Endodermal cell (in vitro differentiated cells): ENCODE data around the gene ATP4B. TPM values are rescaled to one million over a fixed set of nuclear protein-coding genes. Genes with fewer than 3 reads are reported as not detected.

ENCODE experiments used
- DNase-seq: peaks from one replicate; pipeline ENCODE4 v3.0.0-alpha.2; 2017
- H3K27ac ChIP-seq: 2 replicates; pipeline ENCODE4 v1.5.1; 2013; ENCODE audit warnings: mild to moderate bottlenecking, low read depth, low read length, moderate library complexity
- H3K27me3 ChIP-seq: 2 replicates; pipeline ENCODE4 v1.6.1; 2013; ENCODE audit warnings: mild to moderate bottlenecking, low read length, moderate library complexity; ENCODE audit not compliant: insufficient read depth, control insufficient read depth, poor library complexity, severe bottlenecking
- H3K36me3 ChIP-seq: 2 replicates; pipeline ENCODE4 v1.7.0; 2013; ENCODE audit warnings: mild to moderate bottlenecking, low read length, moderate library complexity; ENCODE audit not compliant: control insufficient read depth, insufficient read depth
- H3K4me1 ChIP-seq: one replicate; pipeline ENCODE4 v1.7.0; 2013; ENCODE audit warnings: low read length; ENCODE audit not compliant: control insufficient read depth, insufficient read depth
- H3K4me3 ChIP-seq: 2 replicates; pipeline ENCODE4 v1.5.1; 2013; ENCODE audit warnings: mild to moderate bottlenecking, low read length, moderate library complexity
- H3K9ac ChIP-seq: 2 replicates; pipeline ENCODE4 v1.6.1; 2013; ENCODE audit warnings: mild to moderate bottlenecking, low read length, moderate library complexity; ENCODE audit not compliant: poor library complexity, severe bottlenecking; ENCODE audit errors: extremely low read depth
- H3K9me3 ChIP-seq: 2 replicates; pipeline ENCODE4 v1.6.1; 2013; ENCODE audit warnings: mild to moderate bottlenecking, low read length, moderate library complexity; ENCODE audit not compliant: control insufficient read depth
- H3K27ac Mint-ChIP-seq: 2 replicates; pipeline ENCODE4 v1.8.0; 2020; ENCODE audit warnings: mixed read lengths
- H3K27me3 Mint-ChIP-seq: 2 replicates; pipeline ENCODE4 v1.8.0; 2021; ENCODE audit warnings: mild to moderate bottlenecking, mixed read lengths; ENCODE audit not compliant: insufficient read depth
- H3K36me3 Mint-ChIP-seq: 2 replicates; pipeline ENCODE4 v1.8.0; 2020; ENCODE audit warnings: low read depth, mixed read lengths
- H3K4me1 Mint-ChIP-seq: 2 replicates; pipeline ENCODE4 v1.8.0; 2020; ENCODE audit warnings: mixed read lengths
- H3K4me3 Mint-ChIP-seq: 2 replicates; pipeline ENCODE4 v1.8.0; 2020; ENCODE audit warnings: mild to moderate bottlenecking, moderate library complexity, mixed read lengths
- H3K9me3 Mint-ChIP-seq: 2 replicates; pipeline ENCODE4 v1.8.0; 2020; ENCODE audit warnings: mild to moderate bottlenecking, mixed read lengths
- WGBS, 2 experiments: methylation state at CpG; one replicate each; pipeline versions ENCODE4 v1.1.5 to v1.1.7; 2013; ENCODE audit warnings: missing lambda C conversion rate in 2 of 2, mixed read lengths in 1 of 2; ENCODE audit not compliant: insufficient coverage in 1 of 2, insufficient read length in 1 of 2; 5-methylcytosine and 5-hydroxymethylcytosine counted together
- long read RNA-seq, 4 experiments: library from polyadenylated mRNA in 2 of 4; library from RNA in 1 of 4; library from capped mRNA in 1 of 4; stranded (forward) in 3 of 4; unstranded in 1 of 4; transcript quantifications; one replicate each; pipeline ENCODE4 v2.0.0, GENCODE V29; 2020 to 2021; ENCODE audit warnings: inconsistent platforms in 1 of 4
- polyA plus RNA-seq, 2 experiments: library from polyadenylated mRNA; stranded (reverse); fragments of 50-300 nt; gene quantifications; one replicate each; pipeline ENCODE4 v1.2.3, GENCODE V29; 2013
- total RNA-seq, 2 donors: library from RNA; stranded (reverse); fragmentation: NEBNext Ultra II Directional in 1 of 2; extraction: Animal tissue kit (Norgen Biotek cat#: 25700) in 1 of 2; gene quantifications; 2 replicates in 1 of 2; 3 replicates in 1 of 2; pipeline ENCODE4 v1.2.1, GENCODE V29; 2021
- TF ChIP-seq, protein P1 (sequence below): fragments of 200-600 bp; sonication (generic); conservative IDR thresholded peaks from 2 replicates; pipeline ENCODE4 v1.5.0; 2021; ENCODE audit warnings: antibody characterized with exemption, mild to moderate bottlenecking

Gene ATP4B
- total RNA-seq, result not detected
- not detected for polyA plus RNA-seq (2013, experiment 1 of 2)
- not detected for polyA plus RNA-seq (2013, experiment 2 of 2)
- long read RNA-seq, experiment 1, result 0 reads
- long read RNA-seq, experiment 2, result 0 reads
- long read RNA-seq, experiment 3, result 0 reads
- long read RNA-seq, experiment 4, result 0 reads

DNA sequence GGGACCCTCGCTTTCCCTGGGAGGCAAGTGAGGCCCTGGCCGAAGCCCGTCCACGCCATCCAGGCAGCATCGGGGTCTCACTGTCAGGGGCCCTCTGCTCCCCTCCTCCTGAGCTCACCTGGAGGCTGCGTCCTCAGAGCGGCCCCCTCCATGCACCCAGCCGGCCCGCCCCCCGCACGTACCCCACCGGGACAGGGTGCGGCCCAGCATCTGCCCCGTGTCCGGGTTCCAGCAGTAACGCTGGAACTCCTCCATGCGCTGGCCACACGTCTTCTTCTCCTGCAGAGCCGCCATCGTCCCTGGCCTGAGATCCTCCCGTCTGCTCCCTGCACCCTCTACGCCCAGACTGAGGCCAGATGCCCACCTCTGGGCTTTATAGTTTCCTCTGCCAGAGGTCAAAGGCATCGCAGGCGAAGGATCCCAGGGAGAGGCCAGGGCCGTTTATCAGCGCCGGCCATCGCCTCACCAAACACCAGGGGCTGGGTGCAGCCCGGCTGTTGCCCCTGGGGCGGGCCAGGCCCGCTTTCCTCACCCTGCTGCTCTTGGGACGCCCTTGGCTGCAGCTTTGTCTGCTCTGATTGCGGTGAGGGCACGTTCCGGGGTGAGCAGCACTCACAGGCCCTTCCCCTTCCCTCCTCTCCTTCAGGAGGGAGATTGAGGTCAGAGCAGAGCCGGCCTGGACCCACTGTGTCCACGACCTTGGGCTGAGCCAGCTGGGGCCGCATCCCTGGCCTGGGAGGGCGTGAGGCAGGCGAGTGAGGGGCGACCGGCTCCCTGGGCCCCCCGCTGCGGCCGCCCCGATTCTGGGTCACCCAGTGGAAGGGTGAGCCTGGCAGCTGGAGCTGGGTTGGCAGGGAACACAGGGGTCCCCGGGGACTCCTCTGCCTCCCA is at the start of gene ATP4B:
Gene ATP4B, minus strand, starts transcription at position 348 of the 891 bp plus-strand sequence. Its CDS starts 54 bp downstream, at position 294.
- H3K4me3 Mint-ChIP-seq, result no peak within 1 kb of the TSS
- peaks cover 20% of the 10 kb centered on the region for H3K9me3 Mint-ChIP-seq
- no peaks in the 10 kb centered on the region for H3K27me3 ChIP-seq
- H3K27ac ChIP-seq, result no peak within 1 kb of the TSS
- no peak within 1 kb of the TSS for H3K4me3 ChIP-seq
- H3K9ac ChIP-seq, result no peak within 1 kb of the TSS
- no peaks in the 10 kb centered on the region for H3K4me1 ChIP-seq
- H3K27me3 Mint-ChIP-seq, result peaks cover 1% of the 10 kb centered on the region
- TF ChIP-seq, protein P1, sequence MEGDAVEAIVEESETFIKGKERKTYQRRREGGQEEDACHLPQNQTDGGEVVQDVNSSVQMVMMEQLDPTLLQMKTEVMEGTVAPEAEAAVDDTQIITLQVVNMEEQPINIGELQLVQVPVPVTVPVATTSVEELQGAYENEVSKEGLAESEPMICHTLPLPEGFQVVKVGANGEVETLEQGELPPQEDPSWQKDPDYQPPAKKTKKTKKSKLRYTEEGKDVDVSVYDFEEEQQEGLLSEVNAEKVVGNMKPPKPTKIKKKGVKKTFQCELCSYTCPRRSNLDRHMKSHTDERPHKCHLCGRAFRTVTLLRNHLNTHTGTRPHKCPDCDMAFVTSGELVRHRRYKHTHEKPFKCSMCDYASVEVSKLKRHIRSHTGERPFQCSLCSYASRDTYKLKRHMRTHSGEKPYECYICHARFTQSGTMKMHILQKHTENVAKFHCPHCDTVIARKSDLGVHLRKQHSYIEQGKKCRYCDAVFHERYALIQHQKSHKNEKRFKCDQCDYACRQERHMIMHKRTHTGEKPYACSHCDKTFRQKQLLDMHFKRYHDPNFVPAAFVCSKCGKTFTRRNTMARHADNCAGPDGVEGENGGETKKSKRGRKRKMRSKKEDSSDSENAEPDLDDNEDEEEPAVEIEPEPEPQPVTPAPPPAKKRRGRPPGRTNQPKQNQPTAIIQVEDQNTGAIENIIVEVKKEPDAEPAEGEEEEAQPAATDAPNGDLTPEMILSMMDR, result no peak
- H3K27ac Mint-ChIP-seq, result no peak within 1 kb of the TSS
- peaks cover 16% of the 10 kb centered on the region for H3K9me3 ChIP-seq
- peak; percentile 38 for DNase-seq
- H3K36me3 Mint-ChIP-seq, result peaks cover 5% of the 10 kb centered on the region
- H3K36me3 ChIP-seq, result no peaks in the 10 kb centered on the region
- H3K4me1 Mint-ChIP-seq, result peaks cover 5% of the 10 kb centered on the region
- 92 to 97% methylated on average over 28 to 47 of the region's 47 CpGs for WGBS, 2 experiments

DNA sequence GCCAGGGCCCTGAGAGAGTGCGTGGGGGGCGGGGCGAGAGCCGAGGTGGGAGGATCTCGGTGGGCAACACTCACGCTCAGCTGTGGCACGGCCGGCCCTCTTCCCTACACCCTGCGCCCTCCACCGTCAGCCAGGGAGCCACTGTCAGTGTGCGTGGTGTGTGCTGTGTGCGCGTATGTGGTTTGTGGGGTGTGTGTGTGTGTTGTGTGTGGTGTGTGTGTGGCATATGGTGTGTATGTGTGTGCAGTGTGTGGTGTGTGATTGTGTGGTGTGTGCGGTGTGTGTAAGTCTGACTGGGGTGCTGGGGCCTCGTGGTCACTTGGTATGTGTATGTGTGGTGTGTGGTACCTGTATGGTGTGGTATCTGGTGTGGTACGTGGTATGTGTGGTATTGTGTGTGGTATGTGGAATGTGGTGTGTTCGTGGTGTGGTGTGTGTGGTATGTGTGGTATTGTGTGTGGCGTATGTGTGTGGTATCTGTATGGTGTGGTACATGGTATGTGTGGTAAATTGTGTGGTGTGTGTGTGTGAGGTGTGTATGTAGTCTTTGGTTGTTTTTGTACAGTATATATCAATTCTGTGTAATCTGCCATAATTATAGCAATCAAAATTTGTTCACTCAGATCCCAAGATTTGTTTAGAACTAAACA is 14.1 kb upstream of the ATP4B start:
- no peak overlapping the region for H3K4me3 Mint-ChIP-seq
- no peaks in the 10 kb centered on the region for H3K4me1 ChIP-seq
- H3K27ac Mint-ChIP-seq, result no peak overlapping the region
- peak; percentile 44 for DNase-seq
- no peaks in the 10 kb centered on the region for H3K9me3 ChIP-seq
- H3K36me3 Mint-ChIP-seq, result no peaks in the 10 kb centered on the region
- H3K27ac ChIP-seq, result no peak overlapping the region
- no peak overlapping the region for H3K4me3 ChIP-seq
- H3K9me3 Mint-ChIP-seq, result no peaks in the 10 kb centered on the region
- peaks cover 11% of the 10 kb centered on the region for H3K4me1 Mint-ChIP-seq
- H3K27me3 ChIP-seq, result no peaks in the 10 kb centered on the region
- no peak overlapping the region for H3K9ac ChIP-seq
- H3K36me3 ChIP-seq, result no peaks in the 10 kb centered on the region
- WGBS, 2 experiments, result 82 to 87% methylated on average over 13 to 18 of the region's 18 CpGs
- peaks cover 2% of the 10 kb centered on the region for H3K27me3 Mint-ChIP-seq
- TF ChIP-seq, protein P1, result no peak

DNA sequence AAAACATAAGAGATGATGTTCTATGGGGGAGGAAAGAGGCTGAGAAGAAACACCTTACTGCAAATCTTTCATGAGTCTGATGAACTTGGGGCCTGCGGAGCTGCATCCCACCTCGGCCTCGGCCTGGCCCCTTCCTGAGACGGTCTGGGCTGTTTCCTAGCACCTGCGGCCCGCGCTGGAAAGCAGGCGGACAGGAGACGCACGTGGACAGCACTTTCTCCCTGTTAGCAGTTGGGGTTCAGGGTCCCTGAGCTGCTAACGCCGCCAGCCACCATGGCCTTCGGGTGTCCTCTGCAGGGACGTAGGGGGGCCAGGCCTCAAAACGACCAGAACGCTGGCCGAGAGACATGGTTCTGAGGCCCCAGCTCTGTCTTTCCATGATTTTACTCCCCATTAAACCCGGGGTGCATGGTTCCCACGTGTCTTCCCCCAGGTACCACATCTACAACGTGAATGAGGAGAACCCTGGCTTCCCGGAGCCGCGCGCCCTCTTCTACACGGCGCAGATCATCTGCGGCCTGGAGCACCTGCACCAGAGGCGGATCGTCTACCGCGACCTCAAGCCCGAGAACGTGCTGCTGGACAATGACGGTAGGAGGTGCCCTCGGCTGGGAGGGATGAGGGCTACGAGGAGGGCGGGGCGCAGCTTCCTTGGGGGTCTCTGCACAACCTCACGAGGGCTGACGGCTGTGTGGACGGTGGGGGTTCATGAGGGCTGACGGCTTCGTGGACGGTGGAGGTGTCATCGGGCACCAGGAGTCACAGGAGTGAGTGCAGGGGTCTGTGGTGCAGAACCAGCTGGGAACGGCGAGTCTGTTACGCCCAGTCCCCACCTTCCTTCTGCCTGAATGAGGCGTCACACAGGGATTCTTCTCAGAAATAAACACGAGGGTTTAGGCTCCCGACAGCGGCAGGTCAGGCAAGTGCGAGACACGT is 13.3 kb upstream of the ATP4B start:
- Mint-ChIP-seq H3K27ac (no peak overlapping the region), H3K27me3 (peaks cover 2% of the 10 kb centered on the region), H3K36me3 (no peaks in the 10 kb centered on the region), H3K4me3 (no peak overlapping the region), H3K9me3 (no peaks in the 10 kb centered on the region), H3K4me1 (peaks cover 17% of the 10 kb centered on the region)
- H3K9ac ChIP-seq, result no peak overlapping the region
- no peak overlapping the region for H3K27ac ChIP-seq
- H3K4me3 ChIP-seq, result no peak overlapping the region
- TF ChIP-seq, protein P1, result no peak
- 93 to 96% methylated on average over 44 to 54 of the region's 54 CpGs for WGBS, 2 experiments
- no peaks in the 10 kb centered on the region for H3K27me3 ChIP-seq
- H3K36me3 ChIP-seq, result no peaks in the 10 kb centered on the region
- H3K4me1 ChIP-seq, result no peaks in the 10 kb centered on the region
- no peaks in the 10 kb centered on the region for H3K9me3 ChIP-seq
- DNase-seq, result peak; percentile 43
